ENCODE measurements around the gene FBXL15.

- TF ChIP-seq YY1 (IDR thresholded peaks at IDR 0.05; ENCODE audit: insufficient read depth, insufficient read length): no peak
- no peak for TF ChIP-seq SUZ12 (IDR thresholded peaks at IDR 0.05; ENCODE audit: extremely low read depth, insufficient read depth, insufficient read length)
- TF ChIP-seq ZNF274 (IDR thresholded peaks at IDR 0.05; ENCODE audit: low read depth, low read length): no peak
Measured at GRCh38 chr10:102419269-102420180, 1.1 kb upstream of the FBXL15 start.
